ENCODE results near the gene MAB21L4. TPM values are rescaled to one million over a fixed set of nuclear protein-coding genes. Genes with fewer than 3 reads are reported as not detected.

MAB21L4 gene
- polyA plus RNA-seq, 1 experiment, result not detected

DNA sequence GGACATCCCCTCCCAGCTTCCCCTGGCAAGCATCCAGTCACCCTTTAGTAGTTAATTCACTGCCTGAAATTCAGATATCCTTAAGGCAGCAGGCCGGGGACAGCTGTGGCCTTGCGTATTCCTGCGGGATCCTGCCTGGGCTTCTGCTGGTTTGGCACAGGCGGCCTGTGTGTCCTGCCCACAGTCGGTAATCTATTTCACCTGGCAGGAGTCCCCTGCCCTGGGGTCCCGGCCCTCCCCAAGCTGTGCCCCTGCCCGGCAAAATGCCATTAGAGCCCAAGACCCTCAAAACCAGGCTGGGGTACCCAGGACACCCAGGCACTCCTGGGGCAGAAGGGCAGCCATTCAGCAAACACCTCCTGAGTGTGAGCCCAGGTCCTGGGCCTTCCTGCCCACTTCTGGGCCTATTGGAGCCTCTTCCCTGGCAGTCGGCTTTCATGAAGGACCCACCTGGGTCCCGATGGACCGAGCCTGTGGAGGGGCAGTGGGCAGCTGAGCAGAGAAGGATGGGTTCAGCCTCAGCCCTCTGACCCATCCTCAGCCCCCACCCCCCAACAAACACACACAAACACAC lies 21.8 kb upstream of the MAB21L4 start:
- Histone ChIP-seq H3K9me3 (ENCODE audit: control insufficient read depth, insufficient read depth, low read length) (no peaks in the 10 kb centered on the region; the same call in 1 of the 2 replicates), H3K4me3 (ENCODE audit: low read depth, low read length) (no peak overlapping the region), H3K27ac (ENCODE audit: low read depth, low read length) (no peak overlapping the region), H3K27me3 (ENCODE audit: control insufficient read depth, insufficient read depth, low read length) (no peaks in the 10 kb centered on the region)
- POLR2A ChIA-PET, result no interaction called here
- CTCF ChIA-PET, result interaction anchor here (0.9 kb wide), 1 partner anchor 160 kb away, joined by 3 read pairs; no protein-coding TSS in a partner anchor
- DNase-seq (ENCODE audit: low read depth, low spot score), result no peak
- TF ChIP-seq, protein P1, sequence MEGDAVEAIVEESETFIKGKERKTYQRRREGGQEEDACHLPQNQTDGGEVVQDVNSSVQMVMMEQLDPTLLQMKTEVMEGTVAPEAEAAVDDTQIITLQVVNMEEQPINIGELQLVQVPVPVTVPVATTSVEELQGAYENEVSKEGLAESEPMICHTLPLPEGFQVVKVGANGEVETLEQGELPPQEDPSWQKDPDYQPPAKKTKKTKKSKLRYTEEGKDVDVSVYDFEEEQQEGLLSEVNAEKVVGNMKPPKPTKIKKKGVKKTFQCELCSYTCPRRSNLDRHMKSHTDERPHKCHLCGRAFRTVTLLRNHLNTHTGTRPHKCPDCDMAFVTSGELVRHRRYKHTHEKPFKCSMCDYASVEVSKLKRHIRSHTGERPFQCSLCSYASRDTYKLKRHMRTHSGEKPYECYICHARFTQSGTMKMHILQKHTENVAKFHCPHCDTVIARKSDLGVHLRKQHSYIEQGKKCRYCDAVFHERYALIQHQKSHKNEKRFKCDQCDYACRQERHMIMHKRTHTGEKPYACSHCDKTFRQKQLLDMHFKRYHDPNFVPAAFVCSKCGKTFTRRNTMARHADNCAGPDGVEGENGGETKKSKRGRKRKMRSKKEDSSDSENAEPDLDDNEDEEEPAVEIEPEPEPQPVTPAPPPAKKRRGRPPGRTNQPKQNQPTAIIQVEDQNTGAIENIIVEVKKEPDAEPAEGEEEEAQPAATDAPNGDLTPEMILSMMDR (IDR thresholded peaks at IDR 0.05; ENCODE audit: low read depth, low read length), result no peak

DNA sequence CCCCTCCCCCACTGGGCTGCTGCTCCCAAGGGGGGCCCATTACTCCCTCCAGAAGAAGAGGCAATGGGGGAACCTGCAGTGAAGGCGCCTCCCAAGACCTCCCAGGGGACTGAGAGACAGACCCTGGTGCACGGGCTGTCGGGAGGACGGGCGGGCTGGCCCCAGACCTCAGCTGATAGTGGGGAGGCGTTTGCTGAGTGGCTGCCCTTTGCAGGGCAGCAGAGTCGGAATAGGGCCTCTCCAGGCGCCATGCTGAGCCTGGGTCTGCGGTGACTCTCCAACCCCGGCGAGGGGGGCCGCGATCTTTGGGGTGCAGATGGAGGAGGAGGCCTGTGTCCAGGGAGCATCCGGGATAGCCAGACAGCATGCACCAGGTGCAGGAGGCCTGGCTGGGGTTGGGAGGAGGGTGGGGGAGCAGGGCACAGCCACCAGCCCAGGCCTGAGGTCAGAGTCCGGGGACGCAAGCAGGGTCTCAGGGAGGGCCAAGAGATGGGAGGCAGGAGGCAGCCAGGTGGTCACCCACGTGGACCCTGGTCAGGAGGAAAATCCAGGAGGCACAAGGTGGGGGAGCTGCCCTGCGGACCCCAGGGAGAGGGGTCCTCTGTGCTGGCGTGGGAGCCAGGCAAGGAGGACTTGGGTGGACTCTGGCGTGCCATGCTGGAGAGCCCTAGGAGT lies 21.2 kb upstream of the MAB21L4 start:
- Histone ChIP-seq H3K9me3 (ENCODE audit: control insufficient read depth, insufficient read depth, low read length) (no peaks in the 10 kb centered on the region; the same call in 1 of the 2 replicates), H3K4me3 (ENCODE audit: low read depth, low read length) (no peak overlapping the region), H3K27me3 (ENCODE audit: control insufficient read depth, insufficient read depth, low read length) (no peaks in the 10 kb centered on the region), H3K27ac (ENCODE audit: low read depth, low read length) (peak overlapping the region; percentile 21)
- no peak for DNase-seq (ENCODE audit: low read depth, low spot score)
- ChIA-PET POLR2A (interaction anchor here (0.6 to 1.2 kb wide), 3 partner anchors 27 to 331 kb away, joined by 3 to 4 read pairs (median 3); partner anchors contain the start of genes CAPN10 and SNED1), CTCF (interaction anchor here (0.9 kb wide), 1 partner anchor 161 kb away, joined by 3 read pairs; no protein-coding TSS in a partner anchor)
- TF ChIP-seq, protein P1 (IDR thresholded peaks at IDR 0.05; ENCODE audit: low read depth, low read length), result no peak

DNA sequence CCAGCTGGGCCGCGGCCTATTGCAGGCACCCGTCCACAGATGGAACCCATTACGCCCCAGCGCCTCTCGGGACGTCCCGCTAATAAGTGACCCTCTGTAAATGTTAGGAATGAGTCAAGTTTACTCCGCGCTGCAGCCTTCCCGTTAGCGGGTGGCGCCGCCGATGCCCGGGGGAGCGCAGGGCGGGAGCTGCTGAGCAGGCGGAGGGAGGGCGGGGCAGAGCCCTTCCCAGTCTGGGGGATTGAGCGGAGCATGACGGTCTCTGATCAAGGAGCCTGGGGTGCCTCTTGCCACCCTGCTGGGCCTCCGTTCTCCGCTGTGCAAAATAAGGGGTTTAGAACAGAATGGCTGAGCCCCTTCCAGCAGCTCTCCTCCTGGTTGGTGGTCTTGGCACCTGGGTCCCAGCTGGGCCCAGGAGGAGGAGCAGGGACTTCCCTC lies 20.6 kb upstream of the MAB21L4 start:
- Histone ChIP-seq H3K9me3 (ENCODE audit: control insufficient read depth, insufficient read depth, low read length) (no peaks in the 10 kb centered on the region; the same call in 1 of the 2 replicates), H3K27ac (ENCODE audit: low read depth, low read length) (peak overlapping the region; percentile 21), H3K4me3 (ENCODE audit: low read depth, low read length) (no peak overlapping the region), H3K27me3 (ENCODE audit: control insufficient read depth, insufficient read depth, low read length) (no peaks in the 10 kb centered on the region)
- ChIA-PET POLR2A (interaction anchor here (0.6 to 1.2 kb wide), 3 partner anchors 27 to 330 kb away, joined by 3 to 4 read pairs (median 3); partner anchors contain the start of genes CAPN10 and SNED1), CTCF (interaction anchor here (0.9 kb wide), 1 partner anchor 162 kb away, joined by 3 read pairs; no protein-coding TSS in a partner anchor)
- TF ChIP-seq, protein P1 (IDR thresholded peaks at IDR 0.05; ENCODE audit: low read depth, low read length), result no peak
- DNase-seq (ENCODE audit: low read depth, low spot score), result peak; percentile 61

DNA sequence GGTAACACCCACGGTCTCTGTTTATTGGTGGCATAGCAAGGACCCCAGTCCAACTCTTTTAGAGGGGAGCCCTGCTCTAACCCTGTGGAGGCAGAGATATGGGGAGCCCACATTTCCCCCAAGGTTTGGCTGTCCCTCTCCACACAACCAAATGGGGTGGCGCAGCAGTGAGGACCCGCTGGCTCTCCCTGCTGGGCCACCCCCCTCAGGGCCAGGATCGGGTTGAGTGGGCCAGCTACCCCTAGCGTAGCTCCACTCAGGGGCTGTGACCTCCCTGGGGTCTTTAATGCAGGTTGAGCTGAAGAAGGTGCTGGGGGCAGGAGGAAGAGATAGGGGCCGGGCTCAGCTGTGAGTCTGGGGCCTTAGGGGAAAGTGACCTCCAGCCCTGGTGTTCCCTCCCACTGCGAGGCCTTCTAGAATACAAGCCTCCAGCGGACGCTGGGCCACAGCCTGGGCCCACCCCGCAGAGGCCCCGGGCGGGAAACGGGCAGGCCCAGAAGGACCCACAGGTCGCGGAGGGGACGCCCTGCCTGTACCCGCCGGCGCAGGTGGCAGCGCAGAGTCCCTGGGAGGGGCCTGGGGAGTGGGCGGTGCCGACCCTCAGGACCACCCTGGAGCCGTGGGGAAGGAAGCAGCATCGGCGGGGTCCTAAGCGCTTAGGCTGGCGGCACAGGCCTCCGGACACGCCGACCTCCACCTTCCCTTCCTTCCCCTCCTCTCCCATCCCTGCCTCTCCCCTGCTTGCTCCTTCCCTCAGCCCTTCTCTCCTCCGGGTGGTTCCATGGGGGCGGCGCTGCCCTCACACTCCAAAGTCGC lies 19.8 kb upstream of the MAB21L4 start:
- ChIA-PET CTCF (interaction anchor here (1.1 to 2.3 kb wide), 8 partner anchors 11 to 187 kb away, joined by 3 to 19 read pairs (median 4); partner anchors contain the start of gene MTERF4), POLR2A (interaction anchor here (0.7 to 1.2 kb wide), 2 partner anchors 83 to 173 kb away, joined by 3 to 4 read pairs; partner anchors contain the start of gene SNED1)
- DNase-seq (ENCODE audit: low read depth, low spot score), result no peak
- Histone ChIP-seq H3K27ac (ENCODE audit: low read depth, low read length) (no peak overlapping the region), H3K9me3 (ENCODE audit: control insufficient read depth, insufficient read depth, low read length) (no peaks in the 10 kb centered on the region; the same call in 1 of the 2 replicates), H3K4me3 (ENCODE audit: low read depth, low read length) (no peak overlapping the region), H3K27me3 (ENCODE audit: control insufficient read depth, insufficient read depth, low read length) (no peaks in the 10 kb centered on the region)
- TF ChIP-seq, protein P1 (IDR thresholded peaks at IDR 0.05; ENCODE audit: low read depth, low read length), result no peak

All from AG04450 (cell line).